Neural cell (in vitro differentiated cells): Measurements from ENCODE around the gene RABGGTA.

Experiments used
- CTCF ChIP-seq: fragments of 450-650 bp; IDR thresholded peaks from 2 replicates; pipeline ENCODE4 v1.5.1; 2014; ENCODE audit warnings: antibody characterized with exemption, mild to moderate bottlenecking, moderate library complexity; ENCODE audit not compliant: poor library complexity, severe bottlenecking
- EP300 ChIP-seq: fragments of 450-650 bp; conservative IDR thresholded peaks from 2 replicates; pipeline ENCODE4 v1.6.1; 2014; ENCODE audit warnings: antibody characterized with exemption, mild to moderate bottlenecking, moderate library complexity; ENCODE audit not compliant: poor library complexity, severe bottlenecking
- EZH2 ChIP-seq: fragments of 200-600, 300-800 bp; shearing (Covaris generic), sonication (generic); IDR thresholded peaks from 2 replicates; pipeline ENCODE4 v1.6.1; 2014; ENCODE audit warnings: antibody characterized with exemption, low read length, borderline replicate concordance, mild to moderate bottlenecking; ENCODE audit not compliant: insufficient read depth, poor library complexity, severe bottlenecking
- MXI1 ChIP-seq: fragments of 450-650 bp; conservative IDR thresholded peaks from 2 replicates; pipeline ENCODE4 v1.6.1; 2014; ENCODE audit warnings: antibody characterized with exemption, mild to moderate bottlenecking; ENCODE audit not compliant: poor library complexity, severe bottlenecking
- POLR2AphosphoS5 ChIP-seq: IDR thresholded peaks from 2 replicates; pipeline ENCODE4 v1.6.1; 2012
- RAD21 ChIP-seq: fragments of 450-650 bp; conservative IDR thresholded peaks from 2 replicates; pipeline ENCODE4 v1.6.1; 2014; ENCODE audit warnings: antibody characterized with exemption, mild to moderate bottlenecking, moderate library complexity
- TAF1 ChIP-seq: IDR thresholded peaks from 2 replicates; pipeline ENCODE4 v1.6.1; 2012; ENCODE audit warnings: low read depth

DNA sequence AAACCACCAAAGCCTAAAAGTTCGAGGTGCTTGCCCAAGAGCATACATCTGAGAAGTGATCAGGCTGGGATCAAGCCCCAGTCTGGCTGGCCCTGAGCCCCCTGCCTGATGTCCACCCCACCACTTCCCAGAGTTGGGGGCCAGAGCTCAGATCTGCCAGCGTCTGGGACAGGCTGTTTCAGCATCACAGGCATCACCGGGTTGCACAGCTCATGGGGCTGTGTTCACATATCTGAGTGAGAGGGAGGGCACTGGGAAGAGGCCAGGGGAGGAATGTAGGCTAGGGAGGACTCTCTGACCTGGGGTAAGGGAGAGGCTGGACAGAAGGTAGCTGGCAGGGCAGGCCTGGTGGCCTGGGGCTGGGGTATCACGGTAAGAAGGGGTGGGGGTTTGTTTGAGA, 14.4 kb downstream of the RABGGTA start:
- TF ChIP-seq EZH2 = no peak
- no peak for TF ChIP-seq CTCF
- TF ChIP-seq EP300 = no peak
- TF ChIP-seq TAF1 = no peak
- no peak for TF ChIP-seq MXI1
- no peak for TF ChIP-seq POLR2AphosphoS5
- no peak for TF ChIP-seq RAD21
